Retinal pigment epithelial cell (primary cell): ENCODE data around the gene GTF2A1L.
"Not testable (repeated sequence)": the region's sequence is repeated elsewhere in the genome, so short reads cannot be mapped to it uniquely, and the experiment has no call there.

Source experiments
- DNase-seq: peaks from one replicate; pipeline ENCODE4 v3.0.0-alpha.2; 2010; ENCODE audit warnings: low read depth
- H3K4me3 ChIP-seq: 2 replicates; pipeline ENCODE4 v1.5.1; 2011; ENCODE audit warnings: mild to moderate bottlenecking, low read length, control low read depth, moderate library complexity
- TF ChIP-seq, protein P1 (sequence below): conservative IDR thresholded peaks from 2 replicates; pipeline ENCODE4 v1.5.1; 2011; ENCODE audit warnings: low read depth, low read length, control low read depth, inconsistent platforms

The GTF2A1L gene

DNA sequence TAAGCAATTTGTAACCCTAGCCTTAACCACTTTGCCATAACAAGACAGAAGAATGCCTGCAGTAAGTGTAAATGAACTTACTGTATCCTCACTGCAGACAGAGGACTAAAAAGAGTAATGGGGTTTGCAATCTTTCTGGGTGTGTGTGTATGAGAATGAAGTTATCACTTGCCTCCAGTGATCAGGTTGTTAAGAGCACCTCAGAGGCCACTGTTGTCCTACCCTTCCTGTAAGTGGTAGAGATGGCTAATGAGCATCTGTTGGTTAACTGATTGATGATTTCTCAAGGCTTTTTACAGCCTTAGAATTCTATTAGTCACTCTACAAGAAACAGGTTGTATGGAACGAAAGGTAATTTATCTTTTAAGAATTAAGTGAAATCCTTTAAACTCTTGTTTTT, 27.6 kb upstream of the GTF2A1L start:
- no peak for DNase-seq
- no peak overlapping the region for H3K4me3 ChIP-seq
- TF ChIP-seq, protein P1, sequence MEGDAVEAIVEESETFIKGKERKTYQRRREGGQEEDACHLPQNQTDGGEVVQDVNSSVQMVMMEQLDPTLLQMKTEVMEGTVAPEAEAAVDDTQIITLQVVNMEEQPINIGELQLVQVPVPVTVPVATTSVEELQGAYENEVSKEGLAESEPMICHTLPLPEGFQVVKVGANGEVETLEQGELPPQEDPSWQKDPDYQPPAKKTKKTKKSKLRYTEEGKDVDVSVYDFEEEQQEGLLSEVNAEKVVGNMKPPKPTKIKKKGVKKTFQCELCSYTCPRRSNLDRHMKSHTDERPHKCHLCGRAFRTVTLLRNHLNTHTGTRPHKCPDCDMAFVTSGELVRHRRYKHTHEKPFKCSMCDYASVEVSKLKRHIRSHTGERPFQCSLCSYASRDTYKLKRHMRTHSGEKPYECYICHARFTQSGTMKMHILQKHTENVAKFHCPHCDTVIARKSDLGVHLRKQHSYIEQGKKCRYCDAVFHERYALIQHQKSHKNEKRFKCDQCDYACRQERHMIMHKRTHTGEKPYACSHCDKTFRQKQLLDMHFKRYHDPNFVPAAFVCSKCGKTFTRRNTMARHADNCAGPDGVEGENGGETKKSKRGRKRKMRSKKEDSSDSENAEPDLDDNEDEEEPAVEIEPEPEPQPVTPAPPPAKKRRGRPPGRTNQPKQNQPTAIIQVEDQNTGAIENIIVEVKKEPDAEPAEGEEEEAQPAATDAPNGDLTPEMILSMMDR: no peak

DNA sequence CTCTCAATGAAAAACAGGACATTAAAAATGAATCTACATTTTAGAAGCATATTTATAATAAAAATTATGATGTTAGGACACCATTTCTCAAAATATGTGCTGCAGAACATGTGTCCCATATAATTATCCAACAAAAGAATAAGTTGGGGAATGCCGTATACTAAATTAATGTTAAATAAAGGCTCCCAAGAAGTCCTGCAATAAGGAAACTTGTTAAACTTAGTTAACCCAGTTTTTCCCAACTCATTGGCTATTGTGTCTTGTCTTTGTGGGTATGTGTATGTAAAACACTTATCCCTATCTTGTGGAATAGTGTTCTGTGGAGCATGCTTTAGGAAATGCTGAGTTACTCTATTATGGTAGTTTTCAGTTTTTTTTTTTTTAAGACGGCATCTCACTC, 25.6 kb upstream of the GTF2A1L start:
- TF ChIP-seq, protein P1: no peak

DNA sequence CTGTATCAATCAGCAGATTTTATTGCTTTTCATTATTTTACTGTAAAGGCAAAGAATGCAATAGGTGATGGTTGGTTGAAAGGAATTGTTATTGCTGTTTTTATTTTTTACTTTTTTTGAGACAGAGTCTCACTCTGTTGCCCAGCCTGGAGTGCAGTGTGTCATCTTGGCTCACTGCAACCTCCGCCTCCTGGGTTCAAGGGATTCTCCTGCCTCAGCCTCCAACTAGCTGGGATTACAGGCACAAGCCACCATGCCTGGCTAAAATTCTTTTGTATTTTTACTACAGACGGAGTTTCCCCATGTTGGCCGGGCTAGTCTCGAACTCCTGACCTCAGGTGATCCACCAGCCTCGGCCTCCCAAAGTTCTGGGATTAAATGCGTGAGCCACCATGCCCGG, 20.9 kb upstream of the GTF2A1L start:
- DNase-seq, H3K4me3 ChIP-seq: not testable (repeated sequence)

More for the DNA sequence above, 25.6 kb upstream of the GTF2A1L start:
- no peak for DNase-seq
- no peak overlapping the region for H3K4me3 ChIP-seq

DNA sequence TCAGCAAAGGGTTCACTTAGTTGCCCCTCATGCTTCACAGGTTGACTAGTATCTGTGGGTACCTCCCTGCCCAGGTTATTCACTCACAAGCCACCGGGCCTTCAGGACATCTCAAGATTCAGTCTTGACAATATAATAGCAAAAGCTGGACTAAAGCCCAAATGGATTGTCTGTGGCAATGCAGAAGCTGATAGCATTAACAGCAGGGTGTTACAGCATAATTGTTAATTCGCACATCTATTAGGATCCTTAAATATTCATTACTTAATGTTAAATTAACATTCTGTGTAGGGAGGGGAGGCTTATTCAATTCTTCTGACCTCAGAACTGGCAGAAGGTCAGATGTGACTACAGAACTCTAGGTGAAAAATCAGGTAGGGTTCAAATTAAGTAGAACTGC, 20.2 kb upstream of the GTF2A1L start:
- H3K4me3 ChIP-seq: no peak overlapping the region
- TF ChIP-seq, protein P1: no peak
- DNase-seq: no peak

DNA sequence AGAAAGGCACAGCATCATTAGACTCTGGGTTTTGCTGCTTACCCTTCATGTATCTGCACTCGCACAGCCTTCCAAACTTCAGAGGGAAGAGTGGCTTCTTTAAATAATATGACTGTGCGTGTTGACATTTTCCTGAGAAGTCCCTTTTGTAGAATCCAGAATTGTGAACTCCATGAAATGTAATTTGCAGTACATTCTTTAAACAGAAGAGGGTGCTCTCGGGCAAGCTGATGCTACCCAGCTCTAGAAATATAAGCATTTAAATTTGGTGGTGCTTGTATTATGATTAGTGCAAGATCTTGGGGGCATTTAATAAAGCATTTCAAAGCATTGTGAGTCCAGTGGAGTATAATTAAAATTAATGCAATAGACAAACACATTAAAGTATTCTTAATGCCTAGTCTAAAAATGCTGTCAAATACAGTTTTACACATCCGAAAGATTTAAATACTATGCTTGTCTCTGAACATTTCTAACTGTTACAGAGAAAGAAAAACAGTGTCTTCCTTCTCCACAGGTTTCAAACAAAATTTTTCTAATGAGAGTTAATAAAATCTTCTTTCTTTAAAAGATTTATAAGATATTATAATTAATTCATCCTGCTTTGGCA, 17.3 kb upstream of the GTF2A1L start:
- DNase-seq: no peak
- no peak overlapping the region for H3K4me3 ChIP-seq
- TF ChIP-seq, protein P1: peak; percentile 75

DNA sequence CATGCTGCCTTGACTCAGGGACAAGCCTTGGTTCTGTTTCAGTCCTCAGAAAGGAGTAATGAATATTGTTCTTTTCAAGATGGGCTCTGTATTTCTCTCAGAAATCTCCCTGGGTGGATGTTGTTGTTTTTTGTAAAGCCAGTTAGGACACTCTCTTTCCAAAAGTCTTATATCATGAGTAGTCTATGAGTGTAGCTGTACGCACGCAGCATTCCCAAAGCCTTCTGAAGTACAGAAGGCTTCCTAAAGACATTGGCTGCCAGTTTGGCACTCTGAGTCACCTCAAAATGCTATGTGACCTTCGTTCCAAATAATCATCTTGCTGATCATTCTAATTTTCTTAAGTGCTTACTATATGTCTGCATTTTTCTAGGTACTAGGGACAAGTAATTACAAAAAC, 16.7 kb upstream of the GTF2A1L start:
- H3K4me3 ChIP-seq: no peak overlapping the region
- DNase-seq: no peak
- TF ChIP-seq, protein P1: no peak

DNA sequence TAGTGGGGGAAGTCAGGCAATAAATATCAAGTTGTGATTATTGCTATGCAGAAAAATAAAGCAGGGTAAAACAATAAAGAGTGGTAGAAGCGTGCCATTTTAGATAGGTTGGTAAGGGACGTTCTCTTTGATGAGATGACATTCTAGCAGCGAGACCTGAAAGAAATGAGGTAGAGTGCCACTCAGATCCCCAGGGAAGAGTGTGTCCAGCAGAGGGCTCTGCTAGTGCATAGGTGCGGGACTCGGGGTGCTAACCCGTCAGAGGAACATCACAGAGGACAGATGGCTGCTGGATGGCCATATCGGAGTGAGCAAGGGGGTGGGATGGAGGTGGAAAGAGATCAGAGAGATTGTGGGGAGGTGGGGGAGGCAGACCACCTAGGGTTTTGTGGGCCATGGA, 16.3 kb upstream of the GTF2A1L start:
- no peak for DNase-seq
- no peak overlapping the region for H3K4me3 ChIP-seq
- TF ChIP-seq, protein P1: peak; percentile 75
